Chondrocyte (in vitro differentiated cells): ENCODE data around the gene NCAPH2. TPM values are rescaled to one million over a fixed set of nuclear protein-coding genes. Genes with fewer than 3 reads are reported as not detected.
A peak's percentile ranks its signal among the peaks of the same experiment; 100 is the strongest.

Experiments
- DNase-seq: peaks from one replicate; pipeline ENCODE4 v3.0.0; 2021; ENCODE audit warnings: mixed read lengths, low spot score
- H3K27ac Mint-ChIP-seq: one replicate; pipeline ENCODE4 v1.8.0; 2021; ENCODE audit warnings: mild to moderate bottlenecking, moderate library complexity, mixed read lengths; ENCODE audit not compliant: unreplicated experiment
- H3K27me3 Mint-ChIP-seq: 2 replicates; pipeline ENCODE4 v1.8.0; 2021; ENCODE audit warnings: low read depth, mixed read lengths
- H3K36me3 Mint-ChIP-seq: 2 replicates; pipeline ENCODE4 v1.8.0; 2021; ENCODE audit warnings: low read depth, mixed read lengths
- H3K4me1 Mint-ChIP-seq: 2 replicates; pipeline ENCODE4 v1.8.0; 2021; ENCODE audit warnings: low read depth, mild to moderate bottlenecking, mixed read lengths
- H3K4me3 Mint-ChIP-seq: one replicate; pipeline ENCODE4 v1.8.0; 2021; ENCODE audit warnings: mild to moderate bottlenecking, moderate library complexity, mixed read lengths; ENCODE audit not compliant: unreplicated experiment
- H3K9me3 Mint-ChIP-seq: 2 replicates; pipeline ENCODE4 v1.8.0; 2021; ENCODE audit warnings: low read depth, mixed read lengths
- CTCF ChIP-seq: fragments of 200-600 bp; sonication (generic); IDR thresholded peaks from 2 replicates; pipeline ENCODE4 v1.5.0; 2021; ENCODE audit warnings: antibody characterized with exemption, mild to moderate bottlenecking, moderate library complexity
- total RNA-seq: library from RNA; stranded (reverse); gene quantifications from 3 replicates; pipeline ENCODE4 v1.2.1, GENCODE V29; 2021

The NCAPH2 gene
- total RNA-seq, 1 donor from 2014 or later = 38.9 TPM

- Mint-ChIP-seq H3K36me3 (no peaks in the 10 kb centered on the region), H3K27ac (peak within 1 kb of the TSS; percentile 82), H3K9me3 (no peaks in the 10 kb centered on the region), H3K4me3 (peak within 1 kb of the TSS; percentile 75), H3K4me1 (peaks cover 47% of the 10 kb centered on the region), H3K27me3 (no peaks in the 10 kb centered on the region)
- no peak for DNase-seq
- no peak for TF ChIP-seq CTCF
Observed at GRCh38 chr22:50529897-50530579, 22.0 kb downstream of the NCAPH2 start, which contains the start of gene TYMP. Gene TYMP, minus strand, starts transcription at chr22:50530012. Its CDS starts 303 bp downstream, at chr22:50529709.

GRCh38 chr22:50530580-50530876 lies 22.5 kb downstream of the NCAPH2 start:
- H3K4me3 Mint-ChIP-seq = peak overlapping the region; percentile 75
- H3K27ac Mint-ChIP-seq = peak overlapping the region; percentile 82
- no peak for TF ChIP-seq CTCF
- H3K36me3 Mint-ChIP-seq = no peaks in the 10 kb centered on the region
- peaks cover 47% of the 10 kb centered on the region for H3K4me1 Mint-ChIP-seq
- no peaks in the 10 kb centered on the region for H3K9me3 Mint-ChIP-seq
- H3K27me3 Mint-ChIP-seq = no peaks in the 10 kb centered on the region
- no peak for DNase-seq

- Mint-ChIP-seq H3K27ac (peak overlapping the region; percentile 82), H3K36me3 (no peaks in the 10 kb centered on the region), H3K27me3 (no peaks in the 10 kb centered on the region), H3K4me1 (peaks cover 47% of the 10 kb centered on the region), H3K4me3 (peak overlapping the region; percentile 75), H3K9me3 (no peaks in the 10 kb centered on the region)
- DNase-seq = no peak
- TF ChIP-seq CTCF = no peak
Observed at GRCh38 chr22:50530877-50531545, 23.0 kb downstream of the NCAPH2 start.

DNA sequence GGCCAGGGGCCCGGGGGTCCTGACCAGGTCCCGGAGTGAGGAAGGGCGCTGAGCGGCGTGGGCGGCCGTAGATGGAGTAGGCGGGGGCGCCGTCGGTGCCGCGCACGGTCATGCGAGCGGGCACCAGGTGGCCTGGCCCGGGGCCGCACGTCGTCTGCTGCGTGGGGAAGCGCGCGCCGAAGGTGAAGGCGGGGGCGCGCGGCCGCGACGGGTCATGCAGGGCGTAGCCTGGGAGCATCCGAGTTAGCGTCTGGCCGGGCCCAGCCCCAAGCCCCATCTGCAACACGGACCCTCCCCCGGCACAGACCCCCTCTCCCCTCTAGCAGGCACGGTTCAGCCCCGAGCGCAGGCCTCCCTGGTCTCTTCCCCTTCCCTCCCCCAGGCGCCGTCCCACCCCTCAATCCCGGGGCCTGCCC lies 23.5 kb downstream of the NCAPH2 start:
- peak; percentile 19 for TF ChIP-seq CTCF
- no peaks in the 10 kb centered on the region for H3K9me3 Mint-ChIP-seq
- H3K4me1 Mint-ChIP-seq = peaks cover 47% of the 10 kb centered on the region
- H3K4me3 Mint-ChIP-seq = peak overlapping the region; percentile 75
- H3K27me3 Mint-ChIP-seq = no peaks in the 10 kb centered on the region
- no peaks in the 10 kb centered on the region for H3K36me3 Mint-ChIP-seq
- H3K27ac Mint-ChIP-seq = no peak overlapping the region
- no peak for DNase-seq

DNA sequence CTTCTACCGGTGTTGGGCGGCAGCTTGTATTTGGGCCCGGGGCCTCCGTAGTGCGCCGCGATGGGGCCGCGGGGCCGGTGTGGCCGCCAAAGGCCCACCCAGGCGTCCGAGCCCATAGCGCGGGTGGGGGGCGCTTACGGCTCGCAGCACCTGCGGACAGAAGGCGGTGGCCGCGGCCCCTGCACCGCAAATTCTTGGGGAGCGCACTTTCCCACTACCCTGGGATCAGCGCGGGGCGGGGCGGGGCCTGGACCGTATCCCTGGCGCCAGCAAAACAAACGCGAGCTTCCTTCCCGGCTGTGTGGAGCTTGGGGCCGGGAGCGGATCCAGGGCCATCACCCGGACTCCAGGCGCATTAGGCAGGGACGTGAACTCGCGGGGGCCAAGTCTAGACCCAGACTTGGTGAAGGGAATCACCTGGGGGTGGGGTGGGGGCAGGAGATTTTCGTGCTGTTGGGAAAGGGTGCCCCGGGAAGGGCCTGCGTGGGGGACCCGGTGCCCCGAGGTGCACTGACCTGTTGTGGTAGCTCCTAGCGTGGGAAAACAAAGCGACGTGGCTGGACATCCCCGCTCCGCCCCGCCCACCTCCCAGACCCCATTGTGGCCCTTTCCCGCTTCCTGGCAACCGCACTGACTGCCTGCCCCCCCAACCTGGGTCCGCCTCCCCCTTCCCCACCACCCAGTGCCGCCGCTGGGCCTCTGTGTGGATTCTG lies 24.1 kb downstream of the NCAPH2 start:
- H3K4me1 Mint-ChIP-seq = peaks cover 41% of the 10 kb centered on the region
- H3K4me3 Mint-ChIP-seq = peak overlapping the region; percentile 75
- no peak for DNase-seq
- no peaks in the 10 kb centered on the region for H3K27me3 Mint-ChIP-seq
- no peaks in the 10 kb centered on the region for H3K36me3 Mint-ChIP-seq
- H3K9me3 Mint-ChIP-seq = no peaks in the 10 kb centered on the region
- TF ChIP-seq CTCF = no peak
- peak overlapping the region; percentile 51 for H3K27ac Mint-ChIP-seq
